GM12878 (cell line): Measurements from ENCODE around the gene KRTAP4-7.

ENCODE experiments used
- ATF7 ChIP-seq: fragments of 450-650 bp; IDR thresholded peaks from 2 replicates; pipeline ENCODE4 v1.6.1; 2016; ENCODE audit warnings: low read depth, mild to moderate bottlenecking
- BHLHE40 ChIP-seq, 2 experiments: fragments of 450-650 bp in 1 of 2; IDR thresholded peaks; 2 replicates each; pipeline ENCODE4 v1.6.1; 2011 to 2017; ENCODE audit warnings: low read depth in 2 of 2, borderline replicate concordance in 1 of 2, improper control_type of control experiment in 1 of 2, low read length in 1 of 2, mild to moderate bottlenecking in 1 of 2
- CBFB ChIP-seq: IDR thresholded peaks from 2 replicates; pipeline ENCODE4 v1.6.1; 2016; ENCODE audit warnings: antibody characterized with exemption, low read depth
- CREB1 ChIP-seq: IDR thresholded peaks from 2 replicates; pipeline ENCODE4 v1.6.1; 2012; ENCODE audit warnings: low read depth, mild to moderate bottlenecking, inconsistent platforms
- EP300 ChIP-seq, 2 experiments: fragments of 150-350 bp in 1 of 2; IDR thresholded peaks; 2 replicates each; pipeline ENCODE4 v1.6.1; 2011 to 2012; ENCODE audit warnings: low read depth in 2 of 2, low read length in 2 of 2, borderline replicate concordance in 1 of 2, improper control_type of control experiment in 1 of 2, inconsistent platforms in 1 of 2; ENCODE audit not compliant: control insufficient read depth in 1 of 2
- EZH2 ChIP-seq: IDR thresholded peaks from 2 replicates; pipeline ENCODE4 v1.6.1; 2012; ENCODE audit warnings: low read depth, mild to moderate bottlenecking, control low read depth, inconsistent platforms, low read length, borderline replicate concordance; ENCODE audit not compliant: control insufficient read depth
- HCFC1 ChIP-seq: fragments of 150-350 bp; IDR thresholded peaks from 2 replicates; pipeline ENCODE4 v1.6.1; 2014; ENCODE audit warnings: low read length
- JUNB ChIP-seq: IDR thresholded peaks from 2 replicates; pipeline ENCODE4 v1.6.1; 2016; ENCODE audit warnings: antibody characterized with exemption, mild to moderate bottlenecking
- MEF2A ChIP-seq: IDR thresholded peaks from 2 replicates; pipeline ENCODE4 v1.6.1; 2011; ENCODE audit warnings: low read depth, mild to moderate bottlenecking, low read length, moderate library complexity; ENCODE audit not compliant: insufficient read depth
- NFIC ChIP-seq: IDR thresholded peaks from 2 replicates; pipeline ENCODE4 v1.6.1; 2012; ENCODE audit warnings: low read depth, mild to moderate bottlenecking, inconsistent platforms, low read length, moderate library complexity
- NR2C2 ChIP-seq: IDR thresholded peaks from 2 replicates; pipeline ENCODE4 v1.6.1; 2011; ENCODE audit warnings: borderline replicate concordance, low read depth; ENCODE audit not compliant: control insufficient read depth, insufficient read length
- USF2 ChIP-seq: IDR thresholded peaks from 2 replicates; pipeline ENCODE4 v1.6.1; 2011; ENCODE audit warnings: low read depth, low read length, improper control_type of control experiment, borderline replicate concordance
- ZBTB11 ChIP-seq: fragments of 450-650 bp; formaldehyde crosslinking; IDR thresholded peaks from 2 replicates; pipeline ENCODE4 v1.5.0; 2022; ENCODE audit warnings: mild to moderate bottlenecking, missing genetic modification characterization
- TF ChIP-seq, protein P1 (sequence below), 3 experiments: IDR thresholded peaks in 2 of 3; conservative IDR thresholded peaks in 1 of 3; 2 replicates each; pipeline ENCODE4 v1.5.1; 2011; ENCODE audit warnings: low read depth in 3 of 3, low read length in 3 of 3, mild to moderate bottlenecking in 3 of 3, control low read depth in 2 of 3, moderate library complexity in 2 of 3, inconsistent platforms in 1 of 3, mixed read lengths in 1 of 3; ENCODE audit not compliant: control insufficient read depth in 2 of 3, insufficient read depth in 1 of 3; ENCODE audit errors: extremely low read depth in 1 of 3

DNA sequence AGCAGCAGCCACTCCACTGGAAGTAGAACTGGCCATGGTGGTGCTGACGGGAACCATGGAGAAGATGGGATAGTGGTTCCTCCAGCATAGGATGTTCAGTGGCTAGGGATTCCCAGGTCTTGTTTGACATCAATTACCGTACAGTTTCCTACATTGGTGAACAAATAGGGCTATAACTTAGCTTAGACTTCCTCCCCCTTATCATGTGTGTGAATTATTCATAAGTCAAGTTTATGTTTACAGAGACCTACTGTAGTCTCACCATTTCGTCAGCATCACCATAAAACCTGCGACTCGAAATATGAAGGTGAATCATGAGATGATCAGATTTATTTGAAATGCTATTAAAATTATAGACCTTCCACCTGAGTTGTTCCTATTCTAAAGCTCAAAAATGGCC lies 25.2 kb upstream of the KRTAP4-7 start:
- TF ChIP-seq ATF7 (no peak), CBFB (no peak), BHLHE40 (IDR thresholded peaks at IDR 0.05; ENCODE audit: borderline replicate concordance in 1 of 2, low read depth in 2 of 2, low read length in 1 of 2) (no peak), HCFC1 (no peak), CREB1 (no peak), MEF2A (no peak), NFIC (no peak), JUNB (no peak), ZBTB11 (CRISPR knock-in tag) (no peak), EZH2 (no peak), EP300 (IDR thresholded peaks at IDR 0.05; ENCODE audit: borderline replicate concordance in 1 of 2, control insufficient read depth in 1 of 2, low read depth in 2 of 2, low read length in 2 of 2) (no peak), NR2C2 (no peak), USF2 (no peak)
- TF ChIP-seq, protein P1, sequence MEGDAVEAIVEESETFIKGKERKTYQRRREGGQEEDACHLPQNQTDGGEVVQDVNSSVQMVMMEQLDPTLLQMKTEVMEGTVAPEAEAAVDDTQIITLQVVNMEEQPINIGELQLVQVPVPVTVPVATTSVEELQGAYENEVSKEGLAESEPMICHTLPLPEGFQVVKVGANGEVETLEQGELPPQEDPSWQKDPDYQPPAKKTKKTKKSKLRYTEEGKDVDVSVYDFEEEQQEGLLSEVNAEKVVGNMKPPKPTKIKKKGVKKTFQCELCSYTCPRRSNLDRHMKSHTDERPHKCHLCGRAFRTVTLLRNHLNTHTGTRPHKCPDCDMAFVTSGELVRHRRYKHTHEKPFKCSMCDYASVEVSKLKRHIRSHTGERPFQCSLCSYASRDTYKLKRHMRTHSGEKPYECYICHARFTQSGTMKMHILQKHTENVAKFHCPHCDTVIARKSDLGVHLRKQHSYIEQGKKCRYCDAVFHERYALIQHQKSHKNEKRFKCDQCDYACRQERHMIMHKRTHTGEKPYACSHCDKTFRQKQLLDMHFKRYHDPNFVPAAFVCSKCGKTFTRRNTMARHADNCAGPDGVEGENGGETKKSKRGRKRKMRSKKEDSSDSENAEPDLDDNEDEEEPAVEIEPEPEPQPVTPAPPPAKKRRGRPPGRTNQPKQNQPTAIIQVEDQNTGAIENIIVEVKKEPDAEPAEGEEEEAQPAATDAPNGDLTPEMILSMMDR (IDR thresholded peaks at IDR 0.05 in 2 of 3, conservative IDR thresholded peaks at IDR 0.05 in 1 of 3; ENCODE audit: control insufficient read depth in 2 of 3, extremely low read depth in 1 of 3, insufficient read depth in 1 of 3, low read depth in 3 of 3, low read length in 3 of 3), result no peak
